AG08396 (cell line): Measurements from ENCODE around the gene CHST4.
"Not testable (repeated sequence)": the region's sequence is repeated elsewhere in the genome, so short reads cannot be mapped to it uniquely, and the experiment has no call there.

Experiments used
- DNase-seq: peaks from one replicate; pipeline ENCODE4 v3.0.0; 2012; ENCODE audit warnings: low spot score, mixed read lengths

CHST4 gene

DNA sequence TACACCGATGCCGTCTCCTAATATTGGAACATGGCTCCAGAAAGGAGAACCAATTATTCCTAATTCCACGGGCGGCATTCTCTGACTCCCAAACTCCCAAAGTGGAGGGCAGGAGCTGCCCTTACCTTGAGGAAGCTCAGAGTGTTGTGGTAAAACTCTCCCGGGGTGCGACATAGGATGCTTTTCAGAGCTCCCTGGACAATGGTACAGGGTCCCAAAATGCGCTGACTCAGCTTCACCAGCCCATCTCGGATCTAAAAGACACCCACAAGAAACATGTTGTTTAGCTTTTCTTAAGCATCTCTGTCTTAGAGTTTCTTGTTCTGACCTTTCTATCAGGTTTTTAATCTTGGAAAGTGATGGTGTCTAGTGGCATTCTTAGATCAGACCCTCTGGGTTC lies 43.9 kb downstream of the CHST4 start:
- no peak for DNase-seq

DNA sequence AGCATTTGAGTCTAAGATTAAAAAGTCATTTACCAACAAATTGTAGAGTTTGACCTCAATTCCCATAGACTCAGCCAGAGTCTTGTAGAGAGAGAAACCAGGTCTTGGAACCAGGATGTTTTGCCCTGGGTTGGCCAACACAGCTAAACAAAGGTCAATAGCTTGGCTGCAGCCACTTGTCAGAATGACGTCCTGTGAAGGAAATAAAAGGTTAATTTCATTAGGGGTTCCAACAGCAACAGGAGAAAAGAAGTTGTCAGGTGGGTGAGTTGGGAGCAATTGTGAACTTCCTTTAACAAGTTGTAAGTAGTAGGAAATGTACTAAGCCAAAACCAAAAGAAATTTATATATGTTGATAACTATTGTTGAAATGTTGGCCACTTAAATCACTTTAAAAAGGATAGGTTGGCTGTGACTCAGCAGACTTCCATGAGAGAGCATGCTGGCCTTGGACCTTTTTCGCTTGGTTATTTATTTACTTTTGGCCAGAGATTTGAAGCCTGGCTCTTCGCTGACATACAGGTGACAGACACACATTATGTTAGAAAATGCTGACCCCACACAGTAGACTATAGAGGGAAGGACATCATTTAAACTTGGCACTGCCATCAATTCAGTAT lies 46.4 kb downstream of the CHST4 start:
- DNase-seq, result no peak

DNA sequence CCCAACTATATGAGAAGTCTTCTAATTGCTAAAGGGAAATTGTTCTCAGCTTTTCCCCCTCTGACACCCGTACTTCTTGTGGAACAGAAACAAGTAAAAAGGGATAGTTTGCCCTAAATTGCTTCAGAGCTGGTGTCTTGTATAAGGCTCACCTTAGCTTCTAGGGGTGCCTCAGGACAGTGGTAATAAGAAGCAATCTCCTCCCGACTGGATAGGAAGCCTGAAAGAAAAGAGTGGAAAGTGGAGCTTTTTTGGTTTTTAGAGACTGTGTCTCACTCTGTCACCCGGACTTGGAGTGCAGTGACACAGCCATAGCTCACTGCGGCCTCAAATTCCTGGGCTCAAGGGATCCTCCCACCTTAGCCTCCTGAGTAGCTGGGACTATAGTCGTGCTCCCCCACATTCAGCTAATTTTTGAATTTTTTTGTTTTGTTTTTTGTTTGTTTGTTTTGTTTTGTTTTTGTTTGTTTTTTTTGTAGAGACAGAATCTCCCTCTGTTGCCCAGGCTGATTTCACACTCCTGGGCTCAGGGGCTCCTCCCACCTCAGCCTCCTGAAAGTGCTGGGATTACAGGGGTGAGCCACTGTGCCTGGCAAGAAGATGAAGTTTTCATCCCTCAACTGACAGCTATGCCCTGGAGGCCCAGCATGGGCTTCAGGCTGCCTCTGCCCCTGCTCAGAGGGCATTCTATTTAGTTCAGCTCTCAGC lies 47.3 kb downstream of the CHST4 start:
- DNase-seq, result no peak

DNA sequence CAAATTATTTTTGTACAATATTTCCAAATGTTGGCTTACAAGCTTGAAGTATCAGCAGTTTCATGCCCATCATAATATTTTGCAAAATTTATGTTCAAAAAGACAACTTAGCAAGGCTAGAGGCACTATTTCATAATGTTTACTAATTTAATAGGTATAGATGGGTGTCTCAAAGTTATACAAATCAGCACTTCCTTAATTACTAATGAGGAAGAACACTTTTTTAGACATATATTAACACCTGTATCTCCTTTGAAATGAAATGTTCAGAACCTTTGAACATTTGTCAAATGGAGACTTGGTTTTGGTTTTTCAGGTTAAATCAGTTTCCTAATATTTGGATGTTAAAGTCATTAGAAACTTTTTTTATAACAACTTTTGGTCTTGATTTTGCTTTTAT lies 48.5 kb downstream of the CHST4 start:
- DNase-seq, result no peak

DNA sequence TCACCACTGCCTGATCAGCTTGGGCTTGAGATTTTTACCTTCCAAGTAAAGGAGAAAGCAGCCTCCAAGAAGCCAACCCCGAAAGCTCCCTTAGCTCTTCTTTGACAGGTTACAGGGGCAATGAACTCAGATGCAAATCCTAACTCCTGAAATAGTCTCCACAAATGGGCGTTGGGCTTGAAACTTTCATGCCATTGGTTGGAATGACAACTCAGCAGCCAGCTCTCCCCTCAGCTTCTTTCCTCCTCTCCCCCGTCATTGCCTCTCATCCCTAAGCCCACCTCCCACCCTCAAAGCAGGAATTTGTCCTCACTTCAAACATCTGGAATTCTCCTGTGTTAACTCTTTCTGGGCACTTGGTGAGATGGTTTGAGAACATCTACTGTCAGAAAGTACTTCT lies 50.7 kb downstream of the CHST4 start, which contains the start of gene TAT:
TAT (minus strand) TSS at position 122 of the 400 bp plus-strand sequence. CDS start 677 bp downstream, outside the sequence.
- DNase-seq, result no peak

DNA sequence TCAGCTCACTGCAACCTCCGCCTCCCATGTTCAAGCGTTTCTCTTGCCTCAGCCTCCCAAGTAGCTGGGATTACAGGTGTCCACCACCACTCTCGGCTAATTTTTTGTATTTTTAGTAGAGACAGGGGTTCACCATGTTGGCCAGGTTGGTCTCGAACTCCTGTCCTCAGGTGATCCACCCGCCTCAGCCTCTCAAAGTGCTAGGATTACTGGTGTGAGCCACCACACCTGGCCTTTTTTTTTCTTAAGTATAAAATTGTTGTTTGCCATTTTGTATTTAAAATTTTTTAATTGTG lies 56.3 kb downstream of the CHST4 start:
- DNase-seq, result not testable (repeated sequence)

DNA sequence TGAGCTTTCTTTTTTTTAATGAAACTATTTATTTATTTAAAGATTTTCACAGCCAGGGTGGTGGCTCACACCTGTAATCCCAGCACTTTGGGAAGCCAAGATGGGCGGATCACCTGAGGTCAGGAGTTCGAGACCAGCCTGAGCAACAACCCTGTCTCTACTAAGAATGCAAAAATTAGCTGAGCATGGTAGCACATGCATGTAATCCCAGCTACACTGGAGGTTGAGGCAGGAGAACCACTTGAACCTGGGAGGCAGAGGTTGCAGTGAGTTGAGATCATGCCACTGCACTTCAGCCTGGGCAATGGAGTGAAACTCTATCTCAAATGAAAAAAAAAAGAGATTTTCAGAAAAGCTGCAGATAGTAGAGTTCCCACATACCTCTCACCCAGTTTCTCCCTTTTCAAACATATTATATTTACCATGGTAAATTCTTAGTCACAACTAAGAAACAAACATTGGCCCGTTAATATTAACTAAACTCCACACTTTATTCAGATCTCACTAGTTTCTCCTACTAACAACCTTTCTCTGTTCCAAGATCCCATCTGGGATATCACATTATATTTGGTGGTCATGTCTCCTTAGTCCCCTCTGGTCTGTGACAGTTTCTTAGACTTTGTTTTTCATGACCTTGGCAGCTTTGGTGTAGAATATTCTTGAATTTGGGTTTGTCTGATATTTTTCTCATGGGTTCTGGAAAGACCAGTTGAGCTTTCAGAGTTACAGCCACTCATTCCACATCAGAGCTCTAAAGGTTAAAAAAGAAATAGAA lies 58.5 kb downstream of the CHST4 start:
- no peak for DNase-seq

DNA sequence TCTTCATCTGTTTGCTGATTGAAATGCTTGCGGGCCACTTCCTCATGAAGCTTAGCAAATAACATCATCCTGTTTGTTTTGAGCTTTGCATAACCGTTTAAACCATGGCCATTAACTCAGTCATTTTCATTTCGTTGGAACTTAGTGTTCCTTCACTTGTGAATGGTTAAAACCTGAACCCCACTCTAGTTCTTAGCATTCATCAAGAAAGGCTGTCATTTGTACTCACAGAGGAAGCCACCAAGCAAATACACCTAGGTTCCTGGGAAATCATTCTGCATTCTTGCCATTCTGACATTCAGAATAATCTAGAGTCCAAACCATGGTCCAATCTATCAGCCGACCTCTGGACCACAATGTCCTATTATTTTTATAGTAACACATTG lies 59.1 kb downstream of the CHST4 start:
- DNase-seq, result no peak
